Nephron (organoid): ENCODE data around the gene AKNA.

Experiments
- H3K27ac Mint-ChIP-seq, 3 experiments: 2 replicates each; pipeline ENCODE4 v1.8.0; 2020; ENCODE audit warnings: mixed read lengths in 3 of 3, mild to moderate bottlenecking in 2 of 3, moderate library complexity in 1 of 3
- H3K27me3 Mint-ChIP-seq: 2 replicates; pipeline ENCODE4 v1.8.0; 2021; ENCODE audit warnings: low read depth, mild to moderate bottlenecking, moderate library complexity, mixed read lengths
- H3K36me3 Mint-ChIP-seq: 2 replicates; pipeline ENCODE4 v1.8.0; 2020; ENCODE audit warnings: low read depth, mixed read lengths
- H3K4me1 Mint-ChIP-seq: 2 replicates; pipeline ENCODE4 v1.8.0; 2020; ENCODE audit warnings: mixed read lengths
- H3K4me3 Mint-ChIP-seq, 3 experiments: 2 replicates each; pipeline ENCODE4 v1.8.0; 2020; ENCODE audit warnings: mild to moderate bottlenecking in 3 of 3, mixed read lengths in 3 of 3, moderate library complexity in 2 of 3
- H3K9me3 Mint-ChIP-seq: 2 replicates; pipeline ENCODE4 v1.8.0; 2020; ENCODE audit warnings: mixed read lengths
- TF ChIP-seq, protein P1 (sequence below), 3 experiments: fragments of 200-600 bp; sonication (generic); IDR thresholded peaks; one replicate each; pipeline ENCODE4 v1.5.0; 2021; ENCODE audit warnings: antibody characterized with exemption in 3 of 3; ENCODE audit not compliant: unreplicated experiment in 3 of 3

AKNA gene

DNA sequence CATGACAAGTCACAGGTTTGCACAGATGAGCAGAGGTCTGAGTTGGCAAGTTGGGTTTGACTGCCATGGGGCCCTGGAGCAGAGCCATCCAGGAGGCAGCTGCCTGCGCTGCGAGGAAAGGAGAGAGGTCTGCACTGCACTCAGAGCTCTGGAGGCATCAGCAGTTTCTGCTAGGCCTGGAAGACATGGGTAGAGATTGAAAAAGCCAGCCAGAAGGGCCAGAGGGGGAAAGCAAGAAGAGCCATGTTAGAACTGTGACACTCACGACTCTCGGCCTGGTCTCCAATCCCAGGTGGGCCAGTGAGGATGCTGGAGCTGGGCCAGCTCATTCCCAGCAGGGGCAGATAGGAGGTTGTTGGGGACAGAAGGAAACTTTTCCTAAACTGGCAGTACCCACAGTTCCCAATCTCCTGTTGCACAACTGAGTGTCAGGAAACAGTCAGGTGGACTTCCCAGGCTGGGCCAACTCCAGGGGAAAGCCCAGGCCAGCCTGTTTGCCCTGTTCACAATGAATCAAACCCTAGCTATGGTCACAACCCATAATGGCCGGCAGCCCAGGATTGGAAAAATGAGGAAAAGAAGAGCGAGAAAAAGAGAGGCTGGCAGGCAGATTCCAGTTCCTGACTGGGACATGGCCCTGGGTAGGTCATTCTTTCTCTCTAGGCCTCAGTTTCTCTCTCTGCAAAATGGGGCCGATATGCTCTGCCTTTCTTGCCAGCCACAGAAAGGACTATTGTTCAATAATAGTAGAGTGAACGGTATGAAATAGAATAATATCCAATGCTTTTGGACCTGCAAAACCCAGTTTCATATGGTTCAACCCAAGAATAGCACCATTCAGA, 72.7 kb downstream of the AKNA start:
- peaks cover 27% of the 10 kb centered on the region for H3K36me3 Mint-ChIP-seq
- H3K27ac Mint-ChIP-seq: no peak overlapping the region
- H3K27me3 Mint-ChIP-seq: no peaks in the 10 kb centered on the region
- no peaks in the 10 kb centered on the region for H3K4me1 Mint-ChIP-seq
- TF ChIP-seq, protein P1, sequence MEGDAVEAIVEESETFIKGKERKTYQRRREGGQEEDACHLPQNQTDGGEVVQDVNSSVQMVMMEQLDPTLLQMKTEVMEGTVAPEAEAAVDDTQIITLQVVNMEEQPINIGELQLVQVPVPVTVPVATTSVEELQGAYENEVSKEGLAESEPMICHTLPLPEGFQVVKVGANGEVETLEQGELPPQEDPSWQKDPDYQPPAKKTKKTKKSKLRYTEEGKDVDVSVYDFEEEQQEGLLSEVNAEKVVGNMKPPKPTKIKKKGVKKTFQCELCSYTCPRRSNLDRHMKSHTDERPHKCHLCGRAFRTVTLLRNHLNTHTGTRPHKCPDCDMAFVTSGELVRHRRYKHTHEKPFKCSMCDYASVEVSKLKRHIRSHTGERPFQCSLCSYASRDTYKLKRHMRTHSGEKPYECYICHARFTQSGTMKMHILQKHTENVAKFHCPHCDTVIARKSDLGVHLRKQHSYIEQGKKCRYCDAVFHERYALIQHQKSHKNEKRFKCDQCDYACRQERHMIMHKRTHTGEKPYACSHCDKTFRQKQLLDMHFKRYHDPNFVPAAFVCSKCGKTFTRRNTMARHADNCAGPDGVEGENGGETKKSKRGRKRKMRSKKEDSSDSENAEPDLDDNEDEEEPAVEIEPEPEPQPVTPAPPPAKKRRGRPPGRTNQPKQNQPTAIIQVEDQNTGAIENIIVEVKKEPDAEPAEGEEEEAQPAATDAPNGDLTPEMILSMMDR (IDR thresholded peaks at IDR 0.05; ENCODE audit: unreplicated experiment in 3 of 3): no peak
- no peaks in the 10 kb centered on the region for H3K9me3 Mint-ChIP-seq
- H3K4me3 Mint-ChIP-seq: no peak overlapping the region

- Mint-ChIP-seq H3K27me3 (no peaks in the 10 kb centered on the region), H3K4me1 (no peaks in the 10 kb centered on the region), H3K36me3 (peaks cover 28% of the 10 kb centered on the region)
Measured at GRCh38 chr9:114314256-114314867, 73.4 kb downstream of the AKNA start.

DNA sequence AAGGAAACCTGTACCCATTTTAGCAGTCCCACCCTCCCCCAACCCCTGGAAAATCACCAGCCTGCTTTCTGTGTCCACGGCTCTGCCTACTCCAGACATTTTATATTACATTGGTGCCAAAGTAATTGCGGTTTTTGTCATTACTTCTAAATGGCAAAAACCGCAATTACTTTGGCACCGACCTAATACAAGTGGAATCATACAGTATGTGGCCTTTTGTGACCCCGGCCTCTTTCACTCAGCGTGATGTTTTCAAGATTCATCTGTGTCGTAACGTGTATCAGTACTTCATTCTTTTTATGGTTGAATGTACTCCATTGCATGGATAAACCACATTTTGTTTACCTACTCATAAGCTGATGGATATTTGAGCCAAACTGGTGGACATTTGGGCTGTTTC, 74.6 kb downstream of the AKNA start:
- Mint-ChIP-seq H3K4me3 (no peak overlapping the region), H3K27me3 (no peaks in the 10 kb centered on the region), H3K27ac (no peak overlapping the region), H3K36me3 (peaks cover 28% of the 10 kb centered on the region), H3K4me1 (no peaks in the 10 kb centered on the region), H3K9me3 (no peaks in the 10 kb centered on the region)
- TF ChIP-seq, protein P1 (IDR thresholded peaks at IDR 0.05; ENCODE audit: unreplicated experiment in 3 of 3): no peak

More at GRCh38 chr9:114314256-114314867, 73.4 kb downstream of the AKNA start:
- TF ChIP-seq, protein P1 (IDR thresholded peaks at IDR 0.05; ENCODE audit: unreplicated experiment in 3 of 3): no peak
- Mint-ChIP-seq H3K27ac (no peak overlapping the region), H3K9me3 (no peaks in the 10 kb centered on the region), H3K4me3 (no peak overlapping the region)

- Mint-ChIP-seq H3K9me3 (no peaks in the 10 kb centered on the region), H3K4me3 (no peak overlapping the region), H3K27ac (no peak overlapping the region), H3K36me3 (peaks cover 28% of the 10 kb centered on the region), H3K27me3 (no peaks in the 10 kb centered on the region), H3K4me1 (no peaks in the 10 kb centered on the region)
- TF ChIP-seq, protein P1 (IDR thresholded peaks at IDR 0.05; ENCODE audit: unreplicated experiment in 3 of 3): no peak
Measured at GRCh38 chr9:114312513-114312875, 75.3 kb downstream of the AKNA start.

DNA sequence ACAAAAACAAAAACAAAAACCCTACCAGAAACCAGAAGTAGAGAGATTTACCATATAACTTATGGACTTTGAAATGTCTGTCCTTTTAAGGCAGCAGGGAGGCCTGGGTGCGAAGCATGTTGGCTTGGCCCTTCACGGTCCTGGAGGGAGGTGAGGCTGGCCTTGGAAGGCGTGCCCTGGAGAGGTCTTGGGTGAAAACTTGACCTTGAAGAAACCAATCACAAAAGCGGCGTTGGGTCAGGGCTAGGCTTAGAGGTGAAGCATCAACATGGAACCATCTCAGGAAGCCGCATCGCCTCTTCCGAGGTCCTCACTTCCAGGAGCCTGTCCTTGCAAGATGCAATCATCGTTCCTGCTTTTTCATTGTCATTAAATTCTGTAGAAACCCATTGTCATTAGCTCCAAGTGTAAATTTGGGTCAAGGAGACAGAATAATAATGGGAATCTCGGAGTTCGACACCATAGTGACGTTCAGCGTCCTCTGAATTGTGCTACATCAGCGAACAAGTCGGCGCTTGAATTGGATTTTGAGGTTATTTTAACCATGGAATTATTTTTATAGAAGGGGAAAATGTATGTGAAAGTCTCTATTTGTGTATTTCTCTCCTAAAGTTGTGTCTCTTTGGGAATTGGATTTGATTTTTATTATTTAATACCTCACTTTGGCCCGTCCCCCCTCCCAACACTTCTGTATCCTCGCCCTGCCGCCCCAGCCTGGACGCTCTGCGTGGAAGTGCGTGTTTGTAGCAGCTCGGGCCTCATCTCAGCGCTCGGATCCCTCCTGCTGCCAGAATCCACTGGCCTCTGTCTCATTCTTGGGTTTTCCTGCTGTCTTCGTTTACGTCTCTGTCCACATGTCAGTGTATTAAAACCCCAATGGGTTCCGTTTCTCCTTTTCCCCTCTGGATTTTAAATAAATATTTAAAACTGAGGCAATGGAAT, 75.9 kb downstream of the AKNA start:
- no peaks in the 10 kb centered on the region for H3K9me3 Mint-ChIP-seq
- H3K27ac Mint-ChIP-seq: no peak overlapping the region
- no peaks in the 10 kb centered on the region for H3K27me3 Mint-ChIP-seq
- no peaks in the 10 kb centered on the region for H3K4me1 Mint-ChIP-seq
- H3K36me3 Mint-ChIP-seq: peaks cover 28% of the 10 kb centered on the region
- no peak overlapping the region for H3K4me3 Mint-ChIP-seq
- TF ChIP-seq, protein P1 (IDR thresholded peaks at IDR 0.05; ENCODE audit: unreplicated experiment in 3 of 3): no peak
